ENCODE results near the gene DEPDC7.
"Not testable (repeated sequence)": the region's sequence is repeated elsewhere in the genome, so short reads cannot be mapped to it uniquely, and the experiment has no call there.

DEPDC7 gene

DNA sequence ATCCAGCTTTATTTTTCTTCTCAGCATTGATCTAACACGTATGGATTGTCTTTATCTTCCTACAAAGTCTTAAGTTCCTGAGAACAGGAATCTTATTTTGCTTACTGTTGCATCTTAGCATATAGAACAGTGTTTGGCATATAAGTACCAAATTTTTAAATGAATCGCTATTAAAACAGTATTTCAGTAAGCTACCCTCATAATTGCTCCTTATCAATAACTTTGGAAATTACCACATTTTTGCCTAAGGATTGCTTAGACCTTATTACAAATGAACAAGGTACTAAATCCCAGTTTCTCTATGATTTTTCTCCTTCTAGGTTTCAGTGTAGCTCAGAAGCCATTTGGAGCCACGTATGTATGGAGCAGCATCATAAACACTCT is 9.7 kb downstream of the DEPDC7 start:
- no peak for DNase-seq (ENCODE audit: low spot score)

DNA sequence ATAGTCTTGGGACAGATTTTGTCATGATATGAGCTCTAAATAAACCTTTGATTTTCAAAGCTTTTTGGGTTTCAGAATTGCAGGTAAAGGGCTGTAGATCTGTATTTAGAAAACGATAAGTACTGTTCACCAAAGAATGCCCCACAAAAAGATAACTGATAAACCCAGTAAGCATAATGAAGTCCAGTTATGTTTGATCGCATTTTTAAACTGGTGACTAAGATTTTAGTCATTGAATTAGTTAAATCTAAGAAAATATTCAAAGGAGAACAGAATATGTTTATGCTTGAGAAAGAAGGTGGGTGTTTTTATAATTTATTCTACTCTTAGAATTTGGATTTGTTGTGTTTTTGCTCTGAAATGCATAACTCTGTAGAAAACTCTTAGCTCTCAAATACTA is 11.6 kb downstream of the DEPDC7 start:
- no peak for DNase-seq (ENCODE audit: low spot score)

DNA sequence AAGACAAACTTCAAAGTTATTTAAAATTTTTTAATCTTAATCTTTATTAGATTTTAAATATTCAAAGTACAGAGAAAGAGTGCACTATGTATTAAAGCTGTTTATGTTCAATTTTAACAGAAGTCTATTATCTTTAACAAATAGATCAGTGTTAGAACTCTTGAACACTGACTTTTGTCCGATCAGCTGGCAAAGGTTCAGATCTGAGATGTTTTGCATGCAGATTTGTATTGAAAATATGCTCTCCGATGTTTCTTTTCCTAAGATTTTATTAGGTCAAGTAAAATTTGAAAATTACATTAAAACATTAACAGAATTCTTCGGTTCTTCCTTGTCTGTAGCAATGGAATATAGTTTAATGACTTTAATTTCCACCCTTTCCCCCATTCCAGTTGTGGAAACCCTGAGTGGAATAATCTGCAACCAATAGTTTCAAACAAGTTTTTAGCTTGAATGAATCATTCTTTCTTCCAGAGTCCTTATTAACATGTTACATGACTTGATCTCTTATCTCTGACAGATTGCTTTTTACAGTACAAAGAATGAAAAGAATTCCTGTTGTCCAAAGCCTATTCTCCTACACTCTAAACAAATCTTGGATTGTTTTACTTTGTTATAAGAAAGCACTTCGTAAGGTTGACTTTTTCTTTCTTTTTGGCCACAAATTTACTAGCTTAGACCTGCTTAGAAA is 12.3 kb downstream of the DEPDC7 start:
- DNase-seq (ENCODE audit: low spot score) = peak; percentile 64

DNA sequence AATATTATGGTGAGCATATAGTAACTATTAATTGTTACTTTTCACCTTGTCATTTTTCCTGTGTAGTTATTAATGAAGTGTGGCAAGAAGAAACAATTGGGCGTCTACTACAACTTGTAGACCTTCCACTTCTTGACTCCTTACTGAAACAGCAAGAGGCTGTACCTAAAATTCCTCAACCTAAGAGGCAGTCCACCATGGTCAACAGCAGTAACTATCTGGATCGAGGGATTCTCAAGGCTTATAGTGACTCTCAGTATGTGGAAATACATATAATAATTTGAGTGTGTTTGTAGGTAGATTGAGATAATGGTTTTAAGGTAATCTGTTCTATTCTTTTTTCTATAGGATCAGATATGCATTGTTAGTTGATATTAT is 12.8 kb downstream of the DEPDC7 start:
- DNase-seq (ENCODE audit: low spot score) = no peak

DNA sequence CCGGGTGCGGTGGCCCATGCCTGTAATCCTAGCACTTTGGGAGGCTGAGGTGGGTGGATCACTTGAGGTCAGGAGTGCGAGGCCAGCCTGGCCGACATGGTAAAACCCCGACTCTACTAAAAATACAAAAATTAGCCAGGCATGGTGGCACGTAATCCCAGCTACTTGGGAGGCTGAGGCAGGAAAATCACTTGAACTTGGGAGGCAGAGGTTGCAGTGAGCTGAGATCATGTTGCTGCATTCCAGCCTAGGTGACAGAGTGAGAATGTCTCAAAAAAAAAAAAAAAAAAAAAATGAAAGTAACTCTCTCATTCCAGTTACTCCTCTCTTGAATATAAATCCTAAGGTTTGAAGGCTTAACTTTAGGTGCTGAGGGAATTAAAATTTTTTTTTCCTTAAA is 13.5 kb downstream of the DEPDC7 start:
- DNase-seq (ENCODE audit: low spot score) = not testable (repeated sequence)

DNA sequence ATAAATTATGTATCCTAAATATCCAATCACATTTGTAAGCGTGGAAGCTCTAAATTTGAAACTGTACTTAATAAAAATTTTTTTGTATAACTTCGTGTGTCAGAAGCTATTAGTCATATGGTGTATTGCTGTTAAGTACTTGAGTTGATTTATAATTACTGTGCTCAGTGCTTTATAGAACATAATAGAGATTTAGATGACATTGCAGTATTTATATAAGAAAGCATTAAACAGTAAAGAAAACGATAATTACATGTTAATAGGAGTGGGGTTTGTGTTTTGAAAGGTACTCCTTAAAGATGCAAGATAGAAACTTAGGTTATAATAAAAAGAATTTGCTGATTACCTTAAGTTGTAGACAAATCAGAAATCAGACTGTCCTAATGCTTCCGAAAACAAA is 17.8 kb downstream of the DEPDC7 start:
- DNase-seq (ENCODE audit: low spot score) = no peak

DNA sequence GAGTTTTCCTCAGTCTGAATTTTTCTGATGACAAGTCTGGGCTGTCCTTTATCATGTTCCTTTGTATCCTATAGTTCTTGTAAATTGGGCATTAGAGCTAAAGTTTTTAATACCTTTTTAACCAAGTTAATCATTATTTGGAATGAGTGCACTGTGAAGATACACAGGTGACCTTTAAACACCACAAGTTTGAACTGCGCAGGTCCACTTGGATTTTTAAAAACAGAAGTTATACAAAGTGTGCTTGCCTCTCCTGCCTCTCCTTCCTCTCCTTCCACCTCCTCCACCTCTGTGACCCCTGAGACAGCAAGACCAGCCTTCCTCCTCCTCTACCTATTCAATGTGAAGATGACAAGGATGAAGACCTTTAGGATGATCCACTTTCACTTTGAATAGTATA is 19.3 kb downstream of the DEPDC7 start:
- DNase-seq (ENCODE audit: low spot score) = no peak

DNA sequence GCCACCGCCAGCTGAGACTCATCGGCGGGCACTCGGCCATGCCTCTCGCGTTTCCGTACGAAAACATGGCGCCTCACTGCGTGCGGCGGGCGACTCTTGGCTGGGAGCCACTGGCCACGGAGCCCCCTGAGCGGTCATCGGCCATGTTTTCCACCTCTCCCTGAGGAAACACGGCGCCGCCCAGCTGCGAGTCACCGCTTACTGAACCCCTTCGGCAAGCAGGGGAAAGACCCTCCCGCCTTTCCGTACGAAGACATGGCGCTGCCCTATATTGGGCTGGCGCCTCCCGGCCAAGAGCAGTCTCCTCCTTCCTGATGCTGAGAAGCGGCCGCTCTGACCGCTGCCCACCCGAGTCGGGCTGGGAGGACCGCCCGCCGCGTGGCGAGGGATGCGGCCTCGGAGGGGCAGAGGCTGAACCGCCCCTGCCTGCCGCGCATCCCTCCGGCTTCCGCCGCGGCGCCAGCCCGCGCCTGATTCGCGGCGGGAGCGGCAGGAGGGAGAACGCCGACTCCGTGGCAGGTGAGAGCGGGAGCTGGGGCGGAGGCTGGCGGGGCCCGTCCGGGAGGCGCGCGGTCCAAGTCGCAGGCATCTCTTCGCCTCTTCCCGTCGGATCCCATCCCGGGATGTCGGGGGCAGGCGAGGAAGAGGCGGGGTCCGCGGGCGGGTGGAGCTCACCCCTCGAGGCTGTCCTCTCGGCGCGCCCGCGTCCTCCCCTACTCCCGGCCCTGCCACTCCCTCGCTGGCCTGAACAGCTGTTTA is 23.8 kb downstream of the DEPDC7 start, which contains the start of gene TCP11L1:
TCP11L1 (plus strand) TSS at position 299 of the 759 bp plus-strand sequence. CDS start 4,202 bp downstream, outside the sequence.
- DNase-seq (ENCODE audit: low spot score) = peak; percentile 37

DNA sequence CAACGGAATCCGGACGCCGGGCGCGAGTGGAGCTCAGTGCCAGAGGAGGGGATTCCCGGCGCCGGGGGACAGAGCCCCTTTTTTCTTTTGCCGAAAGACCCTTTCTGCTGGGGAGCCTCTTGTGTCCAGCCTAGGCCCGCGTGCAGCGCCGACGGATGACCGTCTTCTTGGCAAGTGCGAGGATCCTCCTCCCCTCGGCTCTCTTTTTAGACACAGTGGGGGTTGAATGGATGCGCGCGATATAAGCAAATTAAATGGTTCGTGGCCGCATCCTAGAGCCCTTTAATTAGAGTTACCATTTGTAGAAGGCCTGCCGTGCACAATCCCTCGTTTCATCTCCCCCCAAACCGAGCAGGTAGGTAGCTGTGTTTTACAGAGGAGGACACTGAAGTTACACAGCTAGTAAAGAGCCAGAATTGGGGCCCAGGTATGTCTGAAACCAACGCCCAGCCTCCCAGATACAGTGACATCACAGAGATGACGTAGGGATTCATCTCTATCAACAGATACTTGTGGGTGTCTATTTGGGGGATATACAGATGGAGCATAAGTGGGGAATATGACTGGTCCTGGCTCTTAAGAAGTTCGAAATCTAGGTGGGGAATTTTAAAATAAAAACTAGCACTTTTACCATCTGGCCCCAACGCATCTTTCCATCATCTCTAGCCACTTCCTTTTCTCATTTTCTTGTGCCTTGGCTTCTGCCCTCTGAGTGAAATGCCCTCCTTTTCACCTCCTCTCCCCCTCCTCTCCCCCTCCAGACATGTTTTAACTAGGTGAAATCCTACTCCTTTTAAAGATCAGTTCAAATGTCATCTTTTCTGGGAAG is 24.6 kb downstream of the DEPDC7 start:
- DNase-seq (ENCODE audit: low spot score) = no peak

DNA sequence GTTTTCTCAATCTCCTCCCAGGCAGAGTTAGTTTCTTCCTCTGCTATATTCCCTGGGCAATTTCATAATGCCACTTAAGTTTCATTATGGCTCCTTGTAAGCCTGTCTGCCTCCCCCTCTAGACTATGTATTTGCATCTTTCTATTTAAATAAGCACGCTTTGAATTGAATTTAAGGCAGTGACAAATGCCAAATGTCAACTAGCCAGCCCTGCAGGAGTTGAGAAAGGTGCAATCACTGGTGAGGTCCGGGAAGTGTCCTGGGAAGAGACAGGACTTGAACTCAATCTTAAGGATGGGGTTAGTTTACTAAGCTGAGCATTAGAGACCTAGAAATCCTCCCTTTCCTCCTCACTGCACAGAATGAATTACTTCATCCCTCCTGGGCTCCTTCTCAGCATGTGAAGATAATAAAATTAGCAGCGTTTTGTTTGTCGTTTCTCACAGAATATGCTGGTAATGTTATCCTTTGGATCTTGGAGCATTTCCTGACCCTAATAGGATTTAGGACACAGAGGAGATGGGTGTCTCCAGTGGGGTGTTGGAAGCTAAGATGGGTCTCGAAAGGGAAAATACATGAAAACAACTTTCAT is 25.3 kb downstream of the DEPDC7 start:
- DNase-seq (ENCODE audit: low spot score) = no peak

DNA sequence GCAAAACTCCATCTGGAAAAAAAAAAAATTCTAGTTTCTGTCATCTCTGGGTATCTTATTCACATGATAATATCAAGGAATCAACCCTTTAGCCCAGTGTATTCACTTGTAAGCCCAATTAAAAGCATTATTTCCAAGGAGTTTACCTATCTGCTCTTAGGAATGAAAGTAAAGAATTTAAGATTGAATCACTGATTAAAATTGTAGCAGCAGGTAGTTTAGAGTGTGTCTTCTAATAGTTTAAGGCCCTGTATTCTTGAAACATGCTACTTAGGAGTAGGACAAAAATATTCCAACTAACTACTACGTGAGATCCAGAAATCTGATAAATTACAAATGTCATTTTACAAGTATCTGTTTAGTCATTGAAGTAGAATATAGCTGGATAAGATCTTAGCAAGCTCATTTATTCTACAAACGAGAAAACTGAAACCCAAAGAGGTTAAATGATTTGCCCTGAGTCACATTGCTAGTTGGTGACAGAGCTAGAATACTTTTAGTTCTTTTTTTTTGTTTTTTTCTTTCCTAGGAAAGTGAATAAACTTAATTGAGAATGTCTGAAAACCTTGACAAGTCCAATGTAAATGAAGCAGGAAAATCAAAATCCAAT is 27.6 kb downstream of the DEPDC7 start:
- DNase-seq (ENCODE audit: low spot score) = no peak

DNA sequence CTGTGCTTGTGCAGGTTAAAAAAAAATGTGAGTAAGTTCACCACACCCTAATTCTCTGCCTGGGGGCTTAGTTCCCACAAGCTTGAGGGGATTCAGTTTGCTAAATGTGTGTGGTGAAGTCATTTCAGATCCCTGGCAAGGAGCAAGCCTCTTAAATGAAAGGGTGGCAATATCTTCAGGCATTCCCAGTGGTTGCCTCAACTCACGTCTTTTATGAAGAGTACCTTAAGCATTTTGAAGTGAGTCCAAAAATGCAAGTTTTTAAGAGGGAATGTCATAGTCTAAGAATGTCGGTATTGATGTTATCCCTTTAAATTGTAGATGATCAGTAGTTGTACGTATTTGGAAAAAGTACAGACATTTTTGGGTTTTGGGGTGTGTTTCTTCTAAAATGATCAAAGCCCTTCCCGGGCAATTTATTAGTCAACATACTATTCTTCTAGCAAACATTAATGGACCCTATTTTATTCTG is 28.6 kb downstream of the DEPDC7 start:
- DNase-seq (ENCODE audit: low spot score) = no peak

DNA sequence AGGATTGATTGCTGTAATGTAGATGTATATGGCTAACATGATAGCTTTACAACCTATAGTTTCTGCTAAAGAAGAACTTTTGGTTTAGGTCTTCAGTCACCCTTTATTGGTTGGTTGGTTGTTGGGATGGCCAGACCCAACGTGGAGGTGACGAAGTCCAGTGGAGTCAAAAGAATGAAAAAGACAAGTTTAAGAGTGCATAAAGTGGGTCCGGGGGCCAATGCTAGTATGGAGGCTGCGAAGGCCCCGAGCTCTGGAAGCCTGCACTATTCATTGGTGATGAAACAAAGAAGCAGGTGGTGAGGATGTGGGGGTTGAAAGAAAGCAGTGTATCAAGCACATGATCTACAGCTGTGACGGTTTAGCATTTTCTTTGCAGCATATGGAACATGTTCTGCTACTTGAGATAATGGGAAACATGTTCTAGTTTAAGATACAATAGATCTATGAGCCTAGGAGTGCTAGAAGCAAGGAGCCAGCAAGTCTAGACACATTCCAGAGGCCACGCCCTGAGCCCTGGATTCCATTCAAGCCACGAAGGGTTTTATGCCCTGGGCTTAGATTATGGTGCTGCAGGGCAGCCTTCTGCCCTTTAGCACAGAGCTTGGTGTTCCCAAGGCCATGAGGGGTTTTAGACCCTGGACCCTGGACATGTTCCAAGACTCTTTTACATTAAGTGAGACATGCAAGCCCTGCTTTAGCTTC is 30.0 kb downstream of the DEPDC7 start:
- DNase-seq (ENCODE audit: low spot score) = no peak

DNA sequence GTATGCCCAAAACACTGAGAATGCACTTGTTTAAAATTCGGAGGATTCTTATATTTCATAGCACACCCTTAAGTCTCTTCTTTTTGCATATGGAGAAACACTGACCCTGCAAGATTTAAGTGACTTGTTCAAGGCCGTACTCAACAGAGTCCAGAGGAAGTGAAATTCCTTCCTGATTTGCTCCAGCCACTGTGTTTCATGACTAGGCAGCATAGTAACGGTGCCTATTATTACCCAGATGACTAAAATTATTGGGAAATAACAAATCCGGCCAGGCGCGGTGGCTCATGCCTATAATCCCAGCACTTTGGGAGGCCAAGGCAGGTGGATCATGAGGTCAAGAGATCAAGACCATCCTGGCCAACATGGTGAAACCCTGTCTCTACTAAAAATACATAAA is 33.0 kb downstream of the DEPDC7 start:
- DNase-seq (ENCODE audit: low spot score) = not testable (repeated sequence)

DNA sequence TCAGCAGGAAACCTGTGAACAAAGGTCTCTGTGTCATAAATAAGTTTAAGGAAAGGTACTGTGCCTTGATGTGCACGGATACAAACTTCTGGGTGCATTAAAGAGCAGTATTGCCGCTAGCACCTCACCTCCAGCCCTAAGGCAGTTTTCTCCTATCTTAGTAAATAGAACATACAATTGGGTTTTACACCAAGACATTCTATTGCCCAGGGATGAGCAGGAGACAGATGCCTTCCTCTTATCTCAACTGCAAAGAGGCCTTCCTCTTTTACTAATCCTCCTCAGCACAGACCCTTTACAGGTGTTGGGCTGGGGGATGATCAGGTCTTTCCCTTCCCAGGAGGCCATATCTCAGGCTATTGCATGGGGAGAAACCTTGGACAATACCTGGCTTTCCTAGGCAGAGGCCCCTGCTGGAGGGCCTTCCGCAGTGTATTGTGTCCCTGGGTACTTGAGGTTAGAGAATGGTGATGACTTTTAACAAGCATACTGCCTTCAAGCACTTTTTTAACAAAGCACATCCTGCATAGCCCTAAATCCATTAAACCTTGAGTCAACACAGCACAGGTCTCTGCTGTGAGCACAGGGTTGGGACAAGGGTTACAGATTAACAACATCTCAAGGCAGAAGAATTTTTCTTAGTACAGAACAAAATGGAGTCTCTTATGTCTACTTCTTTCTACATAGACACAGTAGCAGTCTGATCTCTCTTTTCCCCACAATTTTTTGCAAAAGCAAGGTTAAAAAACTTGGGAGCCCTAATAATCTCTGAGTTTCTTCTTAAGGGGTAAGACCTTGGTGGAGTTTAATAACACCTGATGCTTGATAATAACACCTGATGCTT is 34.1 kb downstream of the DEPDC7 start:
- DNase-seq (ENCODE audit: low spot score) = not testable (repeated sequence)

DNA sequence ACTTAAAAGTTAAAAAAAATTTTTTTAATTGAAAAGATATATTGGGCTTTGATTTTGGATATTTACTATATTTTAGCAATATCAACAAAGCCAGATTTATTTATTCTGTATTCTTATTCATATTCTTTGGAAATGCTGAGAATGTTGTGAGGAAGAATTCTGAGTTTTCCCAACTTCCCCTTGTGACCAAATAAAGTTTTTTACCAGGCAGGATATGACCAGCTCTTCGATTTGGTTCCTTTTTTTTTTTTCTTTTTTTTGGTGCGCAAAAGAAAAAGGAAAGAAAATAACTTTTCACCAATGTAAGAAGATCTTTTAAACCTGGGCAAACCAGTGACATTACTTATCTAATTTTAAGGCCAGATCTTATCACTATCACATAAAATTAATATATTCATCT is 36.6 kb downstream of the DEPDC7 start:
- no peak for DNase-seq (ENCODE audit: low spot score)

DNA sequence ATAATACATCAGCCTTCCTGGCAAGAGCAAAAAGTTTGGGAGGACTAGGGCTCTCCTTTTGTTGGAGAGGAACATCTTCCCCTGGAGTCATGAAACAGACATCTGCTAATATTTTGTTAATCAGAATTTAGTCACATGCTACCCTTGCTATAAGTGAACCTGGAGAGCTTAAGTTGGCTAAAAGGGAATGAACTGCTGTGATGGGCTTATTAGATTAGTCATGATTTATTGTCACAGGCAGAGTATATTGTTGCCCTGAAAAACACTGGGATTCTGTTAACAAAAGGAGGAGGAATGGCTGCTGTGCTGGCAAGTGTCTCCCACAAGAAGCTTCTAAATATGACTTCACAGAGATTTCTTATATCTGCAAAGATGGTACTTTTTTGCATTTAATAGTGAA is 39.7 kb downstream of the DEPDC7 start:
- no peak for DNase-seq (ENCODE audit: low spot score)

DNA sequence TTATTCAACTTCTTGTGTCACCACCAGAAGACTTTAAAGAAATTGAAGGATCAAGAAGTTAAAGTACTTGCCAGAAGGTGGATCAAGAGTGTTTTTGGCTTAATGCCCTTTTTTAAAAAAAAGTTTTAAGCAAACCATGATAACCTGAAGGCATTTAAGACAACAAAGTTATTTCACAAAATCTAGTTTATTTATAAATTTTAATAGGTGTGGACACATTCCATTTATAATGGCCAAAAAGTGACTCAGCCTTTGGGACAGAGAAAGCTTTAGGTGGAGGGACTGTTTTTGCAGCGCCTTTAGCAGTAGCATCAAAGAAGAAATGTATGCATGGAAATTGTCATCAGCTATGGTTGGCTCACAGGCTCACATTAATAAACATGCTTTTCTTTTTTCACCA is 41.6 kb downstream of the DEPDC7 start:
- DNase-seq (ENCODE audit: low spot score) = no peak

DNA sequence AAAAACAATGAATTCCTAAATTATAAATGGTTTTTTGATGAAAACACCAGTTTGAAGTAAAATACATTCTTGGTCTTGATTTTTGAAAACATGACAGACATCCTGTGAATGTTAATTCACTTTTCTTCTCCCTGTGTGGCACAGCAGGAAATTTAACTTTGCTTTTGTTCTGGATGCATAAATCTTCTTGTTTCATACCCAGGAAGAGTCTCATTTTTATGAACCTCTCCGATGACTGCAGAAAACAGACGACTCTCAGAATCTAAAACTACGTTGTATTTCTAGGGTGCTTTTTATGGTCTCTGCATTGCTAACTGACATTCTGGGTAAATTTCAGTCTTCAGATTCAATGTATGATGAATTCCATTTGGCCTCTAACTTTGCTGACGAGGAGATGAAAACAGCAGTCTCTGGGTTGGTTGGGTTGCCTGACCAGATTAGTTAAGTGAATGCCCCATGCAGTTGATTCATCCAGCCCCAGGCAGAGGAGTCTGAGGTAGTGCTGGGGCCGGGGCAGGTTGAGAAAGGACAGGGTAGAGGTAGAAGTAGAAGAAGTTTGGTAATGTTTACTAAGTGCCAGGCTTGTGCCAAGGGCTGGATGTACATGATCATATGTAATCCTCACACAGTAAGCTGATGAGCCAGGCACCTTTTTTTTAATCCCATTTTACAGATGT is 43.8 kb downstream of the DEPDC7 start:
- no peak for DNase-seq (ENCODE audit: low spot score)

DNA sequence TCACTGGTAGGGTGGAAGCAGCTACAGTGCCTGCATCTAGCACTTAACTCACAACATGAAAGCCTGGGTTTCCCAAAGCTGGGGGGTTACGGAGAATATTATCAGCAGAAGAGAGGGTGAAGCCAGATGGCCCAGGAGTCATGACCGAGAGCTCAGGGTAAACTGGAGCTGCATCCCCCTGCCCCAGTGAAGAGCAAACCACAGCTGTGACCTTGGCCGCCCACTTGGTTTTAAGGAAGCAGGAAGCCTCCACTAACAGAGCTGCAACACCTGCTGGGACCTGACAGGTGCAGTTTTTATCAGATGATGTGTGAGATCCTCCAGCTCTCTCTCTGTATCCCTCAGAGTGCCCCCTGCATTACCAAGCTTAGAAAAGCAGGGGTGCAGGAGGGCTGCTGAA is 44.6 kb downstream of the DEPDC7 start:
- DNase-seq (ENCODE audit: low spot score) = no peak

Data from COLO829 (cell line).